CD4-positive, CD25-positive, alpha-beta regulatory T cell (primary cell): ENCODE results near the gene HSPA13. TPM values are rescaled to one million over a fixed set of nuclear protein-coding genes. Genes with fewer than 3 reads are reported as not detected.

Experiments
- ATAC-seq, 2 donors: fragments of 150-1000 bp; cut with Tn5 transposase; one replicate each; pipeline ENCODE4 v1.10.0; 2021; ENCODE audit warnings: low read depth in 2 of 2, moderate number of reproducible peaks in 2 of 2, moderate library complexity in 1 of 2
- DNase-seq, 3 donors: peaks; one replicate each; pipeline versions ENCODE4 v3.0.0 to v3.0.0-alpha.2; 2012 to 2022; ENCODE audit warnings: mixed read lengths in 1 of 3
- H3K27ac ChIP-seq: one replicate; pipeline ENCODE4 v1.7.0; 2013; ENCODE audit warnings: mild to moderate bottlenecking, low read length; ENCODE audit not compliant: insufficient read depth, poor library complexity, severe bottlenecking
- H3K27me3 ChIP-seq: one replicate; pipeline ENCODE4 v1.7.0; 2013; ENCODE audit warnings: low read length; ENCODE audit not compliant: control insufficient read depth, insufficient read depth
- H3K36me3 ChIP-seq: one replicate; pipeline ENCODE4 v1.7.0; 2013; ENCODE audit warnings: mild to moderate bottlenecking, low read length, moderate library complexity; ENCODE audit not compliant: control insufficient read depth, insufficient read depth
- H3K4me1 ChIP-seq: 2 replicates; pipeline ENCODE4 v1.7.0; 2013; ENCODE audit warnings: mild to moderate bottlenecking, low read length; ENCODE audit not compliant: insufficient read depth, control insufficient read depth, poor library complexity, severe bottlenecking
- H3K4me3 ChIP-seq: one replicate; pipeline ENCODE4 v1.7.0; 2013; ENCODE audit warnings: low read depth, mild to moderate bottlenecking, low read length, moderate library complexity
- H3K9me3 ChIP-seq, 2 experiments: 1 replicate in 1 of 2; 2 replicates in 1 of 2; pipeline ENCODE4 v1.7.0; 2013; ENCODE audit warnings: low read length in 2 of 2, mild to moderate bottlenecking in 1 of 2, moderate library complexity in 1 of 2; ENCODE audit not compliant: control insufficient read depth in 2 of 2
- H3K27ac Mint-ChIP-seq, 3 donors: one replicate each; pipeline ENCODE4 v1.8.0; 2020 to 2022; ENCODE audit warnings: mild to moderate bottlenecking in 3 of 3, mixed read lengths in 3 of 3, moderate library complexity in 2 of 3
- H3K27me3 Mint-ChIP-seq: one replicate; pipeline ENCODE4 v1.8.0; 2022; ENCODE audit warnings: mild to moderate bottlenecking, mixed read lengths
- H3K36me3 Mint-ChIP-seq: one replicate; pipeline ENCODE4 v1.8.0; 2020; ENCODE audit warnings: mixed read lengths
- H3K4me1 Mint-ChIP-seq, 4 donors: one replicate each; pipeline ENCODE4 v1.8.0; 2020 to 2022; ENCODE audit warnings: mixed read lengths in 4 of 4, mild to moderate bottlenecking in 1 of 4
- H3K4me3 Mint-ChIP-seq, 4 donors: one replicate each; pipeline ENCODE4 v1.8.0; 2020 to 2022; ENCODE audit warnings: mild to moderate bottlenecking in 4 of 4, mixed read lengths in 4 of 4, moderate library complexity in 3 of 4
- H3K9me3 Mint-ChIP-seq, 7 donors: one replicate each; pipeline ENCODE4 v1.8.0; 2020 to 2022; ENCODE audit warnings: mixed read lengths in 7 of 7, mild to moderate bottlenecking in 3 of 7, moderate library complexity in 2 of 7
- polyA plus RNA-seq, 4 donors: library from polyadenylated mRNA; unstranded; fragments of 300-500 nt; fragmentation: Illumina TruSeq; gene quantifications; one replicate each; pipeline ENCODE4 v1.2.3, GENCODE V29; 2021
- total RNA-seq: library from RNA; stranded (reverse); gene quantifications from one replicate; pipeline ENCODE4 v1.2.3, GENCODE V29; 2022

The HSPA13 gene
- total RNA-seq (28.6 TPM), polyA plus RNA-seq (10 to 100 TPM; 11.5 to 17.9 (median 13.0) TPM)

- H3K36me3 Mint-ChIP-seq: peaks cover 8% of the 10 kb centered on the region
- Histone ChIP-seq H3K27ac (peak within 1 kb of the TSS; percentile 94), H3K9me3 (no peaks in the 10 kb centered on the region), H3K27me3 (no peaks in the 10 kb centered on the region), H3K4me3 (peak within 1 kb of the TSS; percentile 90), H3K4me1 (peaks cover 26% of the 10 kb centered on the region), H3K36me3 (peaks cover 6% of the 10 kb centered on the region)
- H3K4me1 Mint-ChIP-seq: peaks cover 8 to 49% (median 29%) of the 10 kb centered on the region in 4 donors
- no peaks in the 10 kb centered on the region for H3K9me3 Mint-ChIP-seq
- H3K27ac Mint-ChIP-seq: peak within 1 kb of the TSS; percentile 98 to 100 (median 100)
- DNase-seq (peak; percentile 99 to 100 (median 99)), ATAC-seq (peak; percentile 97 to 98)
- peaks cover 9% of the 10 kb centered on the region for H3K27me3 Mint-ChIP-seq
- H3K4me3 Mint-ChIP-seq: peak within 1 kb of the TSS; percentile 98 to 100 (median 100)
These were observed at the start of gene HSPA13 for GRCh38 chr21:14382835-14383595. Gene HSPA13 (minus strand): TSS chr21:14383146. CDS start chr21:14383119, 27 bp downstream.

GRCh38 chr21:14418920-14419319 is 36.0 kb upstream of the HSPA13 start:
- no peaks in the 10 kb centered on the region for H3K4me1 ChIP-seq
- H3K9me3 ChIP-seq: peaks cover 16 to 23% of the 10 kb centered on the region in 2 experiments
- Mint-ChIP-seq H3K9me3 (peaks cover 6 to 22% (median 15%) of the 10 kb centered on the region in 7 donors), H3K27me3 (peaks cover 27% of the 10 kb centered on the region), H3K4me3 (no peak overlapping the region), H3K36me3 (no peaks in the 10 kb centered on the region), H3K4me1 (no peaks in the 10 kb centered on the region), H3K27ac (no peak overlapping the region)
- no peaks in the 10 kb centered on the region for H3K36me3 ChIP-seq
- H3K4me3 ChIP-seq: no peak overlapping the region
- DNase-seq (no peak), ATAC-seq (no peak)
- H3K27me3 ChIP-seq: no peaks in the 10 kb centered on the region
- no peak overlapping the region for H3K27ac ChIP-seq

- no peaks in the 10 kb centered on the region for H3K4me1 Mint-ChIP-seq
- H3K4me3 ChIP-seq: no peak overlapping the region
- H3K4me3 Mint-ChIP-seq: no peak overlapping the region
- no peaks in the 10 kb centered on the region for H3K36me3 Mint-ChIP-seq
- no peak for DNase-seq
- no peaks in the 10 kb centered on the region for H3K36me3 ChIP-seq
- peaks cover 16 to 23% of the 10 kb centered on the region in 2 experiments for H3K9me3 ChIP-seq
- peaks cover 2% of the 10 kb centered on the region for H3K27me3 ChIP-seq
- peaks cover 25% of the 10 kb centered on the region for H3K27me3 Mint-ChIP-seq
- no peak overlapping the region for H3K27ac Mint-ChIP-seq
- ATAC-seq: no peak
- H3K4me1 ChIP-seq: no peaks in the 10 kb centered on the region
- H3K9me3 Mint-ChIP-seq: peaks cover 6 to 17% (median 10%) of the 10 kb centered on the region in 7 donors
- no peak overlapping the region for H3K27ac ChIP-seq
These were observed 32.1 kb upstream of the HSPA13 start for GRCh38 chr21:14414932-14415508.

- Mint-ChIP-seq H3K4me3 (no peak overlapping the region), H3K36me3 (no peaks in the 10 kb centered on the region), H3K9me3 (peaks cover 0 to 4% (median 2%) of the 10 kb centered on the region in 7 donors), H3K27ac (no peak overlapping the region), H3K27me3 (peaks cover 8% of the 10 kb centered on the region), H3K4me1 (peaks cover 0 to 3% (median 0%) of the 10 kb centered on the region in 4 donors)
- Histone ChIP-seq H3K27ac (no peak overlapping the region), H3K36me3 (no peaks in the 10 kb centered on the region), H3K9me3 (no peaks in the 10 kb centered on the region), H3K27me3 (peaks cover 2% of the 10 kb centered on the region), H3K4me3 (no peak overlapping the region), H3K4me1 (no peaks in the 10 kb centered on the region)
- no peak for DNase-seq
- ATAC-seq: no peak
These were observed 23.0 kb upstream of the HSPA13 start for GRCh38 chr21:14405962-14406361.

GRCh38 chr21:14405225-14405624 is 22.3 kb upstream of the HSPA13 start:
- Histone ChIP-seq H3K27ac (no peak overlapping the region), H3K9me3 (no peaks in the 10 kb centered on the region), H3K36me3 (no peaks in the 10 kb centered on the region), H3K4me1 (no peaks in the 10 kb centered on the region), H3K4me3 (no peak overlapping the region), H3K27me3 (no peaks in the 10 kb centered on the region)
- H3K27ac Mint-ChIP-seq: peak overlapping the region in 1 of 3 donors; percentile 63
- peaks cover 10% of the 10 kb centered on the region for H3K27me3 Mint-ChIP-seq
- H3K36me3 Mint-ChIP-seq: no peaks in the 10 kb centered on the region
- peaks cover 0 to 3% (median 1%) of the 10 kb centered on the region in 7 donors for H3K9me3 Mint-ChIP-seq
- H3K4me3 Mint-ChIP-seq: no peak overlapping the region
- DNase-seq (no peak), ATAC-seq (no peak)
- H3K4me1 Mint-ChIP-seq: peaks cover 0 to 3% (median 0%) of the 10 kb centered on the region in 4 donors

- Histone ChIP-seq H3K4me3 (no peak overlapping the region), H3K27ac (no peak overlapping the region), H3K36me3 (no peaks in the 10 kb centered on the region), H3K9me3 (no peaks in the 10 kb centered on the region), H3K27me3 (no peaks in the 10 kb centered on the region), H3K4me1 (no peaks in the 10 kb centered on the region)
- Mint-ChIP-seq H3K9me3 (peaks cover 0 to 2% (median 0%) of the 10 kb centered on the region in 7 donors), H3K4me1 (peaks cover 0 to 3% (median 0%) of the 10 kb centered on the region in 4 donors), H3K36me3 (no peaks in the 10 kb centered on the region), H3K27ac (no peak overlapping the region), H3K4me3 (no peak overlapping the region), H3K27me3 (peaks cover 14% of the 10 kb centered on the region)
- DNase-seq: peak in 2 of 3 donors; percentile 35 to 71
- peak in 1 of 2 donors; percentile 66 for ATAC-seq
These were observed 20.9 kb upstream of the HSPA13 start for GRCh38 chr21:14403681-14404318.

- Mint-ChIP-seq H3K36me3 (no peaks in the 10 kb centered on the region), H3K27me3 (peaks cover 20% of the 10 kb centered on the region), H3K4me1 (peaks cover 0 to 3% (median 0%) of the 10 kb centered on the region in 4 donors), H3K4me3 (no peak overlapping the region), H3K27ac (no peak overlapping the region), H3K9me3 (no peaks in the 10 kb centered on the region)
- ATAC-seq (no peak), DNase-seq (no peak)
- Histone ChIP-seq H3K36me3 (no peaks in the 10 kb centered on the region), H3K9me3 (no peaks in the 10 kb centered on the region), H3K4me3 (no peak overlapping the region), H3K27ac (no peak overlapping the region), H3K27me3 (peaks cover 4% of the 10 kb centered on the region), H3K4me1 (no peaks in the 10 kb centered on the region)
These were observed 18.3 kb upstream of the HSPA13 start for GRCh38 chr21:14401217-14401616.
